Activated CD4-positive, alpha-beta T cell treated with anti-CD3 and anti-CD28 coated beads, Interleukin-2, amount 10 ng/mL, durations not matched to agents 24 days and 14 days (primary cell): ENCODE data around the gene PARVB. TPM values are rescaled to one million over a fixed set of nuclear protein-coding genes. Genes with fewer than 3 reads are reported as not detected.

Experiments used
- DNase-seq: peaks from one replicate; pipeline ENCODE4 v3.0.0; 2022
- H3K27ac Mint-ChIP-seq: one replicate; pipeline ENCODE4 v1.8.0; 2022; ENCODE audit warnings: mild to moderate bottlenecking, mixed read lengths
- H3K27me3 Mint-ChIP-seq: one replicate; pipeline ENCODE4 v1.8.0; 2022; ENCODE audit warnings: mixed read lengths
- H3K36me3 Mint-ChIP-seq: one replicate; pipeline ENCODE4 v1.8.0; 2022; ENCODE audit warnings: low read depth, mild to moderate bottlenecking, mixed read lengths
- H3K4me1 Mint-ChIP-seq: one replicate; pipeline ENCODE4 v1.8.0; 2021; ENCODE audit warnings: mixed read lengths
- H3K4me3 Mint-ChIP-seq: one replicate; pipeline ENCODE4 v1.8.0; 2022; ENCODE audit warnings: mild to moderate bottlenecking, moderate library complexity, mixed read lengths
- H3K9me3 Mint-ChIP-seq: one replicate; pipeline ENCODE4 v1.8.0; 2021; ENCODE audit warnings: mixed read lengths
- intact Hi-C: fragments of 100-400 bp; cut with micrococcal nuclease; formaldehyde crosslinking; loops from one replicate; pipeline ENCODE4 v1.15.1; 2023
- total RNA-seq: library from RNA; stranded (reverse); gene quantifications from 2 replicates; pipeline ENCODE4 v1.2.3, GENCODE V29; 2022

Gene PARVB
- total RNA-seq, 1 donor from 2014 or later = 112 TPM

DNA sequence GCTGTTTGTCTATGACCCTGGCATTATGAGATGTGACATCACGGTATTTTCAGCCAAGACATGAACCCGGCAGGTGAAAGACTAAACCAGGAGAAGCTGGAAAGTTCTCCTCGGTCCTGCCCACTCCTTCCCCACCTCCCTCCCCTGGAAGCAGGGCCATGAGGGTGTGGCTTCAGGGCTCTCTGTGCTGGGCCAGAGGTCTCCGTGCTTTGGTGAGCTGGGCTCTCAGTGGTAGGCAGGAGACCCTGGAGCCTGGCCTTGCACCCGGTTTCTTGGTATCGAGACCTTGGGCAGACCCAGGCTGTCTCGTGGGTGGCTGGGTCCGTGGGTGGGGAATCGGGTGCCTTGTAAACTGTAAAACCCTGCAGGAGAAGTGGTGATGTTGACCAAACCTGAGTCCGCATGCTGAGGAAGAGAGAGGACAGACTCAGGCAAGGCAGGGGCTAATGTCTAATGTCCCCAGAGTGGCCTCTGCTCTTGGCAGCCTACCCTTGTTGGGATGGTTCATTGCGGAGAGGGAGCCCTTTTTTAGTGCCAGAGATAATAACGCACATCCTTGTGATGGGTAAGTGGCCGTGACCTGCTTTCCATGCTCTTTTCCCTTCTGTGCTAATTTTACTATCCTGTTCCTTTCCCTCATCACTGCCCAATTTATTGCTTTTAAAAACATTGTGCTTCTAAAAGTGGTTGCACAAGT is 108.0 kb downstream of the PARVB start:
- no peak for DNase-seq
- H3K36me3 Mint-ChIP-seq = peaks cover 48% of the 10 kb centered on the region
- H3K27ac Mint-ChIP-seq = no peak overlapping the region
- intact Hi-C loops = no loop called here
- no peak overlapping the region for H3K4me3 Mint-ChIP-seq
- H3K4me1 Mint-ChIP-seq = peaks cover 17% of the 10 kb centered on the region
- no peaks in the 10 kb centered on the region for H3K27me3 Mint-ChIP-seq
- H3K9me3 Mint-ChIP-seq = peaks cover 18% of the 10 kb centered on the region

DNA sequence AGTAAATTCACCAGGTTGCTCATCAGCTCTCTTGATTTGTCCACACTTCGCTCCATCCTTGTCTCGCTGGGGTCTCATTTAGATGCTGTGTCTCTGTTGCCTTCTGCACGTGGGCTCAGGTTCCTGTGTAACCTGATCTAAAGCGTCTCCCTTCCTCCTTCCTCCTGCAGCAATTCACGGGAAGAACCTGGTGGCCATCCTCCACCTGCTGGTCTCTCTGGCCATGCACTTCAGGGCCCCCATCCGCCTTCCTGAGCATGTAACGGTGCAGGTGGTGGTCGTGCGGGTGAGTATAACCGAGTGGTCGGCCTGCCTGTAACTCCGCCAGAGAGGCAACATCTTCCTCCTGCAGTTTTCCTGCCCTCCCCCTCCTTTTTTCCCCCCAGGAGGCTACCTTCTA is 108.6 kb downstream of the PARVB start:
- Mint-ChIP-seq H3K9me3 (peaks cover 15% of the 10 kb centered on the region), H3K36me3 (peaks cover 49% of the 10 kb centered on the region), H3K4me3 (no peak overlapping the region), H3K27ac (no peak overlapping the region), H3K27me3 (no peaks in the 10 kb centered on the region), H3K4me1 (peaks cover 17% of the 10 kb centered on the region)
- DNase-seq = no peak
- intact Hi-C loops = no loop called here

DNA sequence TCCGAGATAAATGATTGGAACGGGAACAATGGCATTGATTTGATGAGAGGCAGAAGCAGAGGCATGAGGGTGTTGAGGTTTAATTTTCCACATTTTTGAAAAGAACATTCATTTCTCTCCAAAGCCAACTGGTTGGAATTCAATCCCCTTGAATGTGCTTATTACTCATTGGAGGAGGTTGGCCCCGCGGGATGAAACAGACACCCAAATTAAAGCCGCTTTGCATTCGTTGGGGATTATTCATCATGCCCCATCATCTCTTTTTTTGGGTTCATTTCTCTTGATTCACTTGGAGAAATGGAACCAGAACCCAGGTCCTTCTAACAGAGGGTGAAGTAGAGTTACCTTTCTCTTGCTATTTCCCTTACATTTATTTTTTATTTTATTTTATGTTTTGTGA is 109.1 kb downstream of the PARVB start:
- H3K4me3 Mint-ChIP-seq = no peak overlapping the region
- peaks cover 17% of the 10 kb centered on the region for H3K4me1 Mint-ChIP-seq
- no peak overlapping the region for H3K27ac Mint-ChIP-seq
- H3K27me3 Mint-ChIP-seq = no peaks in the 10 kb centered on the region
- H3K36me3 Mint-ChIP-seq = peaks cover 52% of the 10 kb centered on the region
- H3K9me3 Mint-ChIP-seq = peaks cover 17% of the 10 kb centered on the region
- DNase-seq = no peak
- intact Hi-C loops = no loop called here

DNA sequence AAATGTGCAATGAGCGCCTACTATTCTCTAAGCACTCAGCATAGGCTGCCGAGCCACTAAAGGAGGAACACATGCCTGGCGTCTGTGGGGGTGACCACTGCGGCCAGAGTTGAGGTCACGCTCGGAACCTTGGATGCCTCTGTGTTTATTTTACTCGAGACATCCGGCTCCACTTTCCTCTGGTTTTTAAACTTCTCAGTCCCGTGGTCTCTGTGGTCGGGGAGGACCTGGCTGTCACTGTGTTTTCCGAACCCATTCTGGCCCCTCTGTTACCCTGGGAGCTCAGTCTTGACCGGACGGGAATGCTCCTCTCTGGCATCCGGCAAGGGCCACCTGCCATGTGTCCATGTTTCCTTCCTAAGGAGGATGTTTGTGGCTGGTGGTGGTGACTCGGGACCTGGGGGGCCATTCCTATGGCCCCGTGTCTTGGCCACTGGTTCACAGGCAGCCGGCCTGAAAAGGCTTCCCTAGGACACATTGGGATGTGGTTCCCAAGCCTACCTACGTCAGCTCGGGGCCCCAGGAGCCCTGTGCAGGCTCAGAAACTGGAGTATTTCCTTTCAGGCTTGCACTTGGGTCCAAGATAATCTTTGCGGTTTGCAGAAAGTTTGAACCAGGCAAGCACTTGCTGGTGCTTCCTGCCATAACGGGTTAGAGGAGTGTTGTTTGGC is 109.9 kb downstream of the PARVB start:
- intact Hi-C loops = no loop called here
- no peak for DNase-seq
- peaks cover 56% of the 10 kb centered on the region for H3K36me3 Mint-ChIP-seq

DNA sequence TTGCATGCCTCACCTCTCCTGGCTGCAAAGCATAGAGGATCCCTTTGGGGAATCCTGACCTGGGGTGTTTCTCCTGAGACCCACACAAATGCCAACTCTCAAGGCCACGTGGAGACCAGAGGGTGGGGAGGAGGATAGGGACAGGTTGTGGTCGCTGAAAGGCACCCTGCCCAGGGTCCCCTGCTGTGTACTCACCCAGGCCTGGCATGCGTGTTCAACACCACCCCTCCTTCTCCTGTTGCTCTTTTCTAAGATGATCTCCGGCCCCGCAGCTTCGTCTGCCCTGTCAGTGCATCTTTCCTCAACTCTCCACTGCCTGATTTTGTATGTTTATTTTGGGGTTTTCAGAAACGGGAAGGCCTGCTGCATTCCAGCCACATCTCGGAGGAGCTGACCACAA is 112.0 kb downstream of the PARVB start:
- no peak overlapping the region for H3K27ac Mint-ChIP-seq
- no peak overlapping the region for H3K4me3 Mint-ChIP-seq
- no peak for DNase-seq
- H3K4me1 Mint-ChIP-seq = peaks cover 8% of the 10 kb centered on the region
- H3K27me3 Mint-ChIP-seq = no peaks in the 10 kb centered on the region
- intact Hi-C loops = no loop called here
- H3K36me3 Mint-ChIP-seq = peaks cover 66% of the 10 kb centered on the region
- peaks cover 17% of the 10 kb centered on the region for H3K9me3 Mint-ChIP-seq

More for the DNA sequence above, 109.9 kb downstream of the PARVB start:
- Mint-ChIP-seq H3K4me3 (no peak overlapping the region), H3K27ac (peak overlapping the region; percentile 45), H3K4me1 (peaks cover 17% of the 10 kb centered on the region), H3K27me3 (no peaks in the 10 kb centered on the region), H3K9me3 (peaks cover 17% of the 10 kb centered on the region)

DNA sequence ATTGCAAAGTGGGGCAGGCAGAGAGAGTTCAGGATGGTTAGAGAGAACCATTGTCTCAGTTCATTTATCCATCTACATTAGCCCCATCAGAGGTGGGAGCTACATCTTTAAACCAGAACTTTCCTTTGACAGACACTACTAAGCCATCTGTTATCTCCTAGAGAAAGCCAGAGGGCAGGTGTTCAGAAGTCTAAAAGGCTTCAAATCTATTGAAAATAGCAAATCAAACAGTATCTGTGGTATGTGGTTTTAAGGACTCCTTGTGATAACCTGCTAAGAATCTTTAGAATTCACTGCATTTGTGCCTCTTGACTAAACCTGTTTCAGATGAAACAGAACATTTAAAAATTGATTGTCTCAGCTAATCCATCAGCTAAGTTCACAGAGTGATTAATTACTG is 112.7 kb downstream of the PARVB start:
- peaks cover 8% of the 10 kb centered on the region for H3K4me1 Mint-ChIP-seq
- H3K27me3 Mint-ChIP-seq = no peaks in the 10 kb centered on the region
- peaks cover 17% of the 10 kb centered on the region for H3K9me3 Mint-ChIP-seq
- no peak for DNase-seq
- intact Hi-C loops = no loop called here
- no peak overlapping the region for H3K27ac Mint-ChIP-seq
- peaks cover 61% of the 10 kb centered on the region for H3K36me3 Mint-ChIP-seq
- H3K4me3 Mint-ChIP-seq = no peak overlapping the region

DNA sequence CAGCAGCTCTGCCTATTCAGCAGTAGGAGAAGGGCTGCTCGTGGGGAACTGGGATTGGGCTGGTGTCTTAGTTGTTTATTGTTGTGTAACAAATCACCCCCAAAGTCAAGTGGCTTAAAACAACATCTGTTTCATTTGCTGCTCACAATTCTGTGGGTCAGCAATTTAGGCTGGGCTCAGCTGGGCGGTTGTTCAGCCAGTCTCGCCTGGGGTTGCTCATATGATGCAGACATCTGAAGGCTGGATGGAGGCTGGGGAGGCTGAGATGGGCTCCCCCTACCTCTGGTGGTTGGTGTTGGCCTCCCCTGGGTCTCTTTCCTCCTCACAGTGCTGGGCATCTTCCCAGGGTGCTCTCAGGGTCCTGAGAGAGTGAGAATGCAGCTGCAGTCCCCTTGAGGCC is 113.3 kb downstream of the PARVB start:
- Mint-ChIP-seq H3K4me1 (peaks cover 8% of the 10 kb centered on the region), H3K27me3 (no peaks in the 10 kb centered on the region), H3K4me3 (no peak overlapping the region), H3K9me3 (peaks cover 17% of the 10 kb centered on the region), H3K36me3 (peaks cover 61% of the 10 kb centered on the region), H3K27ac (no peak overlapping the region)
- no peak for DNase-seq
- intact Hi-C loops = no loop called here

DNA sequence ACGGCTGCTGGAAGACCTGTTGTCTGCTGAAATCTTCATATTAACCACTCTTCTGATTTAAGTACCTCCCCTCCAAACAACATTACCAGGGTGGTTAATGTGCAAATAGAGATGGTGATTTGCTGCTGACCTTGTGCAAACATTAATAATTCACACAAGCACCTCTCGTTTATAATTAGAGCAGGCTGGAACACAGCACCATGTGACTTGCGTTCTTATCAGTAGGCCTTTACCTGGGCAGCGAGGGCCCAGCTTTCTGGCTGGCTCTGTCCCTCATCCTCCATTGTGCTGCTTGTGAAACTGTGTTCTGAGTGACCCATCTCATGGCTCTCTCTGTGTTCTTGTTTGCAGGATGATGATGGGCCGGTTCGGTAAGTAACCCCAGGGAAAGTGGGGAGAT is 115.7 kb downstream of the PARVB start:
- intact Hi-C loops = no loop called here
- H3K27ac Mint-ChIP-seq = no peak overlapping the region
- H3K36me3 Mint-ChIP-seq = peaks cover 51% of the 10 kb centered on the region

DNA sequence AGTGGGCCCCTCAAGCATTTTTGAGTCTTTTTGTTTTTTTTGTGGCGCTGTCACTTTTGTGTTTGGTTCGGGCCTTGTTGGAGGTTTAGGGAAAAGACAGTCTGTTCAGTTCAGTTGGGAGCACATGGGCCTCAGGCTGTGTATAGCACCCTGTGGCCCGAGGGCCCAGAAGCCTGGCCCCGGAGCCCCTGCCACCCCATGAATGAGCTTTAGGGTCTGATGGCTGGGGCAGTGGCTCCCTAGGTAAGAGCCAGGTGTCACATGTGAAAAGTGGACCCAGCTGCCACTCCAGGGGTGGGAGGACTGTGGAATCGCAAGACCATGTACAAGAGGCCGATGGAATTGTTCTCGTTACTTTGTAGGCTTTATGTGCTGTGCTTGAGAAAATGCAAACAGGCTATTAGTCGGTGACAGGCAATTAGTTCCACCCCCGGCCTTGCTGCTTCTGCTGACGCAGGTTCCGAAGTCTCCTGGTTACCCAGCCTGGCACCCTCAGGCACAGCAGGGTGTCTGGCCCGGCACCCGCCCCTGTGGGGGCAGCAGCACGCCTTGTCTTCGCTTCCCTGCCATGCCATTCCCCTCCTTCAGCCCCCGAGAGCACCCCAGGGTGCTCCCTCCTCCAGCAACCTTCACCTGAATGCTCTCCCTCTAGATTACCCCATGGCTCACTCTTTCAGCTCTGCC is 118.5 kb downstream of the PARVB start:
- Mint-ChIP-seq H3K27me3 (no peaks in the 10 kb centered on the region), H3K4me3 (no peak overlapping the region), H3K9me3 (peaks cover 3% of the 10 kb centered on the region), H3K27ac (no peak overlapping the region), H3K36me3 (peaks cover 29% of the 10 kb centered on the region), H3K4me1 (no peaks in the 10 kb centered on the region)
- no peak for DNase-seq
- intact Hi-C loops = no loop called here

More for the DNA sequence above, 115.7 kb downstream of the PARVB start:
- no peaks in the 10 kb centered on the region for H3K4me1 Mint-ChIP-seq
- peaks cover 17% of the 10 kb centered on the region for H3K9me3 Mint-ChIP-seq
- H3K27me3 Mint-ChIP-seq = no peaks in the 10 kb centered on the region
- DNase-seq = no peak
- H3K4me3 Mint-ChIP-seq = no peak overlapping the region

DNA sequence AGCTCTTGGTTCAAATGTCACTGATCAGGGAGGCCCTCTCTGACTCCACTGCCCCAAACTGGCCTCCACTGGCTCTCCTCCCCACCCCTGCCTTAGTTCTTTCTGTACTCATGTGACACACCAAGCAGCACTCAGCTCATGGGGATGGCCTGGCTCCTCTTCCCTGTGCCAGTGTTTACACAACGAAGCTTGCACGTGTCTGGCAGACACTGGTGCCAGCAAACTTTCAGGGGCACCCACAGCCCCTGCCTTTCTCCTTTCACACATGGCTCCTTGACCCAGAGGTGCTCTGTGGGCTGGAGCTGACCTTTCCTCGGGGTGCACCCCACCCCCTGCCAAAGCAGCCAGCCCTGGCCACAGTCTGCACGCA is 119.0 kb downstream of the PARVB start:
- Mint-ChIP-seq H3K9me3 (no peaks in the 10 kb centered on the region), H3K27ac (no peak overlapping the region), H3K4me1 (no peaks in the 10 kb centered on the region), H3K4me3 (no peak overlapping the region), H3K27me3 (no peaks in the 10 kb centered on the region), H3K36me3 (peaks cover 25% of the 10 kb centered on the region)
- intact Hi-C loops = no loop called here
- DNase-seq = no peak

DNA sequence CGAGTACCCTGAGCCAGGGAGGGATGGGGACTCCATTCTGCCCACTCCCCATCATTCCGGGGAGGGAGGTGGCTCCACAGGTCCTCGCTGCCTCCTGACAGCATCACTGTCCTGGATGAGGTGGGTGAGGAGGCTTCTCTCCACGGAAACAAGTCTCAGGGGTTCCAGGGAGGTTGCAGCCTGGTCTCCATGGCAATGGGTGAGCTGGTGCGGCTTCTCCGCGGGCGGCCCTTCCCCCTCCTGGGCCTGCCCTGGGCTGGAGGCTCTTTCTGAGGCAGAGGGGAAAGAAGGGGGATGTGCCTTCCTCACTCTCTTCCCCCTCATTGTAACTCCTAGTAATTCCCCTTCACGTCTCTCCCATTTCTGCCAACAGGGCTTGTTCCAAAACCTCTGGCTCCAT is 119.5 kb downstream of the PARVB start:
- intact Hi-C loops = no loop called here
- Mint-ChIP-seq H3K4me1 (no peaks in the 10 kb centered on the region), H3K27me3 (no peaks in the 10 kb centered on the region), H3K36me3 (peaks cover 22% of the 10 kb centered on the region), H3K4me3 (no peak overlapping the region), H3K27ac (no peak overlapping the region), H3K9me3 (no peaks in the 10 kb centered on the region)
- DNase-seq = no peak

DNA sequence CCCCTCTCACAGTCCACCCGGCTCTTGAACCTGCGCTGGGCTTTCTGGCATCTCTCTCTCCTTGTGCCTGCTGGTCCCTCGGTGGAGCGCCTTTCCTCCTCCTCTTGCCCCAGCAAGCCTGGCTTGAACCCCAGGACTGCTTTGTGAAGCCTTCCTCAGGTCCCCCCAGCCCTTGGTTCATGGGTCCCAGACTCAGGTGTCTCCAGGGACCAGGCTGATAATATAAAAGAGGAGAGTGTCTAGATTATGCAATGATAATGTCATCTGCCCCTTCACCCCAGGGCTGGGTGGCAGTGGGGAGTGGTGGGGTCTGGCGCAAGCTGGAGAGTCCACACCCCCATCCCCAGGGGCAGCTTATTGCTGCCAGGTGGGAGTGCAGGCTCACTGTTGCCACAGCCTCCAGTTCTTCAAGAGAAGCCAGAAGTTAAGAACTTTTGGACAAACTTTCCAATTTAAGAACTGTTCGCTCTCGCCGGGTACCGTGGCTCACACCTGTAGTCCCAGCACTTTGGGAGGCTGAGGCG is 120.0 kb downstream of the PARVB start:
- DNase-seq = no peak
- H3K36me3 Mint-ChIP-seq = peaks cover 17% of the 10 kb centered on the region
- no peak overlapping the region for H3K27ac Mint-ChIP-seq
- intact Hi-C loops = no loop called here
- H3K4me1 Mint-ChIP-seq = no peaks in the 10 kb centered on the region
- H3K9me3 Mint-ChIP-seq = no peaks in the 10 kb centered on the region
- H3K4me3 Mint-ChIP-seq = no peak overlapping the region
- H3K27me3 Mint-ChIP-seq = no peaks in the 10 kb centered on the region

DNA sequence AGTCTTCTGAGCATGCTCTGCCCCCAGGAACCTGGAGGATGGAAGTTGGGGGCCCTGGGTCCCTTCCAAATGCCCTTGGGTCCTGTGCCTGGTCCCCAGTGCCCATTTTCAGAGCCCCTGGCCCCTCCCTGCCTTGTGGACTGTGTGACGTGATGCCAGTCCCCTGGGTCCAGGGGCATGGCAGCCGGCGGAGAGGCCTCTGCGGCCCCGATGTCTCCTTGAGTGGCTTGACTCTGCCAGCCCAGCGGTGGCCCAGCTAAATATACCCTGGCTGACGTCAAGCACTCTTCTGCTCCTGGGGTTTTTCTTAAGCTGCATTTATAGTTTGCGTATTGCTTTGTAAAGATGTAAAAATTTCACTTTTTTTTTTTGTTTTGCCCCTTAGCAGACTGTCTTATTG is 121.4 kb downstream of the PARVB start:
- no peaks in the 10 kb centered on the region for H3K27me3 Mint-ChIP-seq
- no peak overlapping the region for H3K4me3 Mint-ChIP-seq
- no peak overlapping the region for H3K27ac Mint-ChIP-seq
- peaks cover 13% of the 10 kb centered on the region for H3K36me3 Mint-ChIP-seq
- no peaks in the 10 kb centered on the region for H3K4me1 Mint-ChIP-seq
- DNase-seq = no peak
- H3K9me3 Mint-ChIP-seq = no peaks in the 10 kb centered on the region
- intact Hi-C loops = no loop called here
